DND-41 (cell line): Measurements from ENCODE around the gene RPS17.

Experiments used
- EZH2 ChIP-seq: IDR thresholded peaks from 3 replicates; pipeline ENCODE4 v1.6.1; 2012; ENCODE audit warnings: borderline replicate concordance, low read depth, mild to moderate bottlenecking, moderate library complexity, low read length, inconsistent platforms; ENCODE audit not compliant: severe bottlenecking
- TF ChIP-seq, protein P1 (sequence below): IDR thresholded peaks from 2 replicates; pipeline ENCODE4 v1.5.1; 2012; ENCODE audit warnings: borderline replicate concordance, low read length, moderate library complexity, mild to moderate bottlenecking; ENCODE audit not compliant: poor library complexity, severe bottlenecking; ENCODE audit errors: extremely low read depth

DNA sequence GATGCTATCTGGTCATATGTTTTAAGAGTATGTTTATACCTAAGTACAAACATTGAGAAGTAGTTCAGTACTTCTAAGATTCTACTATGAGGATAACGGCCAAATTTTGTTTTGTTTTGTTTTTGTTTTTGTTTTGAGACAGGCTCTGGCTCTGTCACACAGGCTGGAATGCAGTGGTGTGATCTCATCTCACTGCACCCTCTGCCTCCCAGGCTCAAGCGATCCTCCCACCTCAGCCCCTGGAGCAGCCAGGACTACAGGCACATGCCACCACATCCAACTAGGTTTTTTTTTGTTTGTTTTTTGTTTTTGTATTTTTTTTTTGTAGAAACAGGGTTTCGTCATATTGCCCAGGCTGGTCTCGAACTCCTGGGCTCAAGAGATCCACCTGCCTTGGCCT lies 47.5 kb upstream of the RPS17 start:
- TF ChIP-seq, protein P1, sequence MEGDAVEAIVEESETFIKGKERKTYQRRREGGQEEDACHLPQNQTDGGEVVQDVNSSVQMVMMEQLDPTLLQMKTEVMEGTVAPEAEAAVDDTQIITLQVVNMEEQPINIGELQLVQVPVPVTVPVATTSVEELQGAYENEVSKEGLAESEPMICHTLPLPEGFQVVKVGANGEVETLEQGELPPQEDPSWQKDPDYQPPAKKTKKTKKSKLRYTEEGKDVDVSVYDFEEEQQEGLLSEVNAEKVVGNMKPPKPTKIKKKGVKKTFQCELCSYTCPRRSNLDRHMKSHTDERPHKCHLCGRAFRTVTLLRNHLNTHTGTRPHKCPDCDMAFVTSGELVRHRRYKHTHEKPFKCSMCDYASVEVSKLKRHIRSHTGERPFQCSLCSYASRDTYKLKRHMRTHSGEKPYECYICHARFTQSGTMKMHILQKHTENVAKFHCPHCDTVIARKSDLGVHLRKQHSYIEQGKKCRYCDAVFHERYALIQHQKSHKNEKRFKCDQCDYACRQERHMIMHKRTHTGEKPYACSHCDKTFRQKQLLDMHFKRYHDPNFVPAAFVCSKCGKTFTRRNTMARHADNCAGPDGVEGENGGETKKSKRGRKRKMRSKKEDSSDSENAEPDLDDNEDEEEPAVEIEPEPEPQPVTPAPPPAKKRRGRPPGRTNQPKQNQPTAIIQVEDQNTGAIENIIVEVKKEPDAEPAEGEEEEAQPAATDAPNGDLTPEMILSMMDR = no peak
- no peak for TF ChIP-seq EZH2
